ENCODE data around the gene IQSEC1. TPM values are rescaled to one million over a fixed set of nuclear protein-coding genes. Genes with fewer than 3 reads are reported as not detected.

The IQSEC1 gene
- total and polyA plus RNA-seq, 9 of the 15 experiments (the other 6 are each of a cell fraction or from before 2014, with no cell fraction given): 0.56 to 39.0 (median 6.8) TPM

- TF ChIP-seq SAFB (IDR thresholded peaks at IDR 0.05; ENCODE audit: borderline replicate concordance, low read depth, low read length): no peak
- TF ChIP-seq RREB1 (CRISPR knock-in tag; IDR thresholded peaks at IDR 0.05): no peak
- TF ChIP-seq GTF2F1 (IDR thresholded peaks at IDR 0.05; ENCODE audit: low read depth, low read length): no peak
- no peak for TF ChIP-seq NCOA2 (IDR thresholded peaks at IDR 0.05; ENCODE audit: partially characterized antibody in 2 of 2)
- no peak for TF ChIP-seq TSHZ1 (CRISPR knock-in tag; IDR thresholded peaks at IDR 0.05)
- TF ChIP-seq ZSCAN29 (IDR thresholded peaks at IDR 0.05): no peak
- TF ChIP-seq IFI16 (CRISPR knock-in tag; IDR thresholded peaks at IDR 0.05): no peak
These were observed 41.8 kb upstream of the IQSEC1 start (continued) for GRCh38 chr3:13114811-13115575.
